ENCODE measurements around the gene STEAP4.

DNA sequence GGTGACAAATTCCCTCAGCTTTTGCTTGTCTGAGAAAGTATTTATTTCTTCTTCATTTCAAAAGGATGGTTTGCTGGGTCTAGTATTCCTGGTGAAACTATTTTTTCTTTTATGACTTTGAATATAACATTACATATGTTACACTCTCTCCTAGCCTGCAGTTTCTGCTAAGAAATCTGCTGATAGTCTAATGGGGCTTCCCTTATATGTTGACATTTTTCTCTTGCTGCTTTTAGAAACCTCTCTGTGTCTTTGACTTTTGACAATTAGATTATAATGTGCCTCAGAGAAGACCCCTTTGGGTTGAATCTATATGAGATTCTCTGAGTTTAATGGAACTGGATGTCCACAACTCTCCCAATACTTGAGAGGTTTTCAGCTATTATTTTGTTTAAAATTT lies 53.1 kb downstream of the STEAP4 start:
- TF ChIP-seq EZH2 (IDR thresholded peaks at IDR 0.05; ENCODE audit: low read length), result no peak
- TF ChIP-seq, protein P1, sequence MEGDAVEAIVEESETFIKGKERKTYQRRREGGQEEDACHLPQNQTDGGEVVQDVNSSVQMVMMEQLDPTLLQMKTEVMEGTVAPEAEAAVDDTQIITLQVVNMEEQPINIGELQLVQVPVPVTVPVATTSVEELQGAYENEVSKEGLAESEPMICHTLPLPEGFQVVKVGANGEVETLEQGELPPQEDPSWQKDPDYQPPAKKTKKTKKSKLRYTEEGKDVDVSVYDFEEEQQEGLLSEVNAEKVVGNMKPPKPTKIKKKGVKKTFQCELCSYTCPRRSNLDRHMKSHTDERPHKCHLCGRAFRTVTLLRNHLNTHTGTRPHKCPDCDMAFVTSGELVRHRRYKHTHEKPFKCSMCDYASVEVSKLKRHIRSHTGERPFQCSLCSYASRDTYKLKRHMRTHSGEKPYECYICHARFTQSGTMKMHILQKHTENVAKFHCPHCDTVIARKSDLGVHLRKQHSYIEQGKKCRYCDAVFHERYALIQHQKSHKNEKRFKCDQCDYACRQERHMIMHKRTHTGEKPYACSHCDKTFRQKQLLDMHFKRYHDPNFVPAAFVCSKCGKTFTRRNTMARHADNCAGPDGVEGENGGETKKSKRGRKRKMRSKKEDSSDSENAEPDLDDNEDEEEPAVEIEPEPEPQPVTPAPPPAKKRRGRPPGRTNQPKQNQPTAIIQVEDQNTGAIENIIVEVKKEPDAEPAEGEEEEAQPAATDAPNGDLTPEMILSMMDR (optimal IDR thresholded peaks at IDR 0.05 in 1 of 3, IDR thresholded peaks at IDR 0.05 in 1 of 3, conservative IDR thresholded peaks at IDR 0.05 in 1 of 3; ENCODE audit: extremely low read depth in 1 of 3, insufficient read depth in 2 of 3, low read length in 3 of 3), result no peak

All from keratinocyte (primary cell).